Colonic mucosa (tissue), 4 donors: Measurements from ENCODE around the gene CFD. TPM values are rescaled to one million over a fixed set of nuclear protein-coding genes. Genes with fewer than 3 reads are reported as not detected.

ENCODE experiments used
- DNase-seq: peaks from one replicate; pipeline ENCODE4 v3.0.0-alpha.2; 2020
- H3K27ac ChIP-seq: fragments of 200-600 bp; one replicate; pipeline ENCODE4 v1.8.0; 2021
- H3K27me3 ChIP-seq: fragments of 200-600 bp; one replicate; pipeline ENCODE4 v1.8.0; 2021
- H3K36me3 ChIP-seq: fragments of 200-600 bp; one replicate; pipeline ENCODE4 v1.8.0; 2021
- H3K4me1 ChIP-seq: fragments of 200-600 bp; one replicate; pipeline ENCODE4 v1.8.0; 2021; ENCODE audit warnings: mild to moderate bottlenecking
- H3K4me3 ChIP-seq: fragments of 200-600 bp; one replicate; pipeline ENCODE4 v1.8.0; 2021
- H3K9ac ChIP-seq, 2 donors: one replicate each; pipeline ENCODE4 v1.7.0; 2013; ENCODE audit warnings: control low read depth in 2 of 2, low read depth in 2 of 2, low read length in 2 of 2
- H3K9me3 ChIP-seq: fragments of 200-600 bp; one replicate; pipeline ENCODE4 v1.8.0; 2021
- CTCF ChIP-seq: fragments of 200-600 bp; IDR thresholded peaks from one replicate; pipeline ENCODE4 v1.8.0; 2022; ENCODE audit warnings: antibody characterized with exemption, mild to moderate bottlenecking
- intact Hi-C: fragments of 100-400 bp; cut with DNase I; formaldehyde crosslinking; loops from one replicate; pipeline ENCODE4 v1.14.1; 2022
- total RNA-seq, 2 donors: library from RNA; stranded (reverse); fragmentation: NEBNext Ultra II Directional in 1 of 2; extraction: Animal tissue kit (Norgen Biotek cat#: 25700) in 1 of 2; gene quantifications; one replicate each; pipeline ENCODE4 v1.2.1, GENCODE V29; 2021
- donor health status: healthy.
- donor health status: DM: no; HTN: no; CAD: no.
- donor health status: DM: no; HTN: no; CAD: no.

The CFD gene
- total RNA-seq, 2 donors from 2014 or later = 42.2 to 55.3 TPM

GRCh38 chr19:827710-828321, 31.6 kb upstream of the CFD start, which contains the start of gene AZU1:
TSS of gene AZU1 (plus strand) at chr19:827837. CDS start at chr19:827847, 10 bp downstream.
- H3K9ac ChIP-seq = no peak within 1 kb of the TSS
- peaks cover 21% of the 10 kb centered on the region for H3K27me3 ChIP-seq
- no peak for DNase-seq

GRCh38 chr19:829129-829758, 30.2 kb upstream of the CFD start:
- intact Hi-C loops = no loop called here
- no peaks in the 10 kb centered on the region for H3K9me3 ChIP-seq

More at GRCh38 chr19:827710-828321, 31.6 kb upstream of the CFD start, which contains the start of gene AZU1:
- no peaks in the 10 kb centered on the region for H3K9me3 ChIP-seq
- no peak within 1 kb of the TSS for H3K4me3 ChIP-seq
- no peak for TF ChIP-seq CTCF
- H3K27ac ChIP-seq = no peak within 1 kb of the TSS
- no peaks in the 10 kb centered on the region for H3K36me3 ChIP-seq
- intact Hi-C loops = no loop called here
- no peaks in the 10 kb centered on the region for H3K4me1 ChIP-seq

GRCh38 chr19:831407-832369, 27.8 kb upstream of the CFD start:
- H3K27ac ChIP-seq = no peak overlapping the region
- H3K4me3 ChIP-seq = no peak overlapping the region
- H3K4me1 ChIP-seq = no peaks in the 10 kb centered on the region
- no peak for TF ChIP-seq CTCF
- intact Hi-C loops = no loop called here
- no peak for DNase-seq
- no peaks in the 10 kb centered on the region for H3K9me3 ChIP-seq
- no peak overlapping the region for H3K9ac ChIP-seq
- H3K36me3 ChIP-seq = no peaks in the 10 kb centered on the region
- peaks cover 19% of the 10 kb centered on the region for H3K27me3 ChIP-seq

More at GRCh38 chr19:829129-829758, 30.2 kb upstream of the CFD start:
- Histone ChIP-seq H3K4me3 (no peak overlapping the region), H3K27me3 (peaks cover 15% of the 10 kb centered on the region), H3K4me1 (no peaks in the 10 kb centered on the region), H3K9ac (no peak overlapping the region), H3K27ac (no peak overlapping the region), H3K36me3 (no peaks in the 10 kb centered on the region)
- no peak for DNase-seq
- TF ChIP-seq CTCF = no peak

- TF ChIP-seq CTCF = no peak
- H3K27me3 ChIP-seq = peaks cover 21% of the 10 kb centered on the region
Observed at GRCh38 chr19:834216-834615, 25.2 kb upstream of the CFD start.

GRCh38 chr19:835210-835810, 24.2 kb upstream of the CFD start:
- H3K27me3 ChIP-seq = peaks cover 17% of the 10 kb centered on the region
- no peak for TF ChIP-seq CTCF
- H3K9ac ChIP-seq = no peak overlapping the region
- intact Hi-C loops = no loop called here
- no peaks in the 10 kb centered on the region for H3K9me3 ChIP-seq
- H3K27ac ChIP-seq = no peak overlapping the region
- H3K4me3 ChIP-seq = no peak overlapping the region
- DNase-seq = no peak
- no peaks in the 10 kb centered on the region for H3K4me1 ChIP-seq
- H3K36me3 ChIP-seq = no peaks in the 10 kb centered on the region

More at GRCh38 chr19:834216-834615, 25.2 kb upstream of the CFD start:
- intact Hi-C loops = no loop called here
- Histone ChIP-seq H3K9me3 (no peaks in the 10 kb centered on the region), H3K36me3 (no peaks in the 10 kb centered on the region), H3K9ac (no peak overlapping the region), H3K27ac (no peak overlapping the region), H3K4me3 (no peak overlapping the region), H3K4me1 (no peaks in the 10 kb centered on the region)
- DNase-seq = no peak
